ENCODE measurements around the gene TPSD1.
"Not testable (repeated sequence)": the region's sequence is repeated elsewhere in the genome, so short reads cannot be mapped to it uniquely, and the experiment has no call there.

TPSD1 gene

DNA sequence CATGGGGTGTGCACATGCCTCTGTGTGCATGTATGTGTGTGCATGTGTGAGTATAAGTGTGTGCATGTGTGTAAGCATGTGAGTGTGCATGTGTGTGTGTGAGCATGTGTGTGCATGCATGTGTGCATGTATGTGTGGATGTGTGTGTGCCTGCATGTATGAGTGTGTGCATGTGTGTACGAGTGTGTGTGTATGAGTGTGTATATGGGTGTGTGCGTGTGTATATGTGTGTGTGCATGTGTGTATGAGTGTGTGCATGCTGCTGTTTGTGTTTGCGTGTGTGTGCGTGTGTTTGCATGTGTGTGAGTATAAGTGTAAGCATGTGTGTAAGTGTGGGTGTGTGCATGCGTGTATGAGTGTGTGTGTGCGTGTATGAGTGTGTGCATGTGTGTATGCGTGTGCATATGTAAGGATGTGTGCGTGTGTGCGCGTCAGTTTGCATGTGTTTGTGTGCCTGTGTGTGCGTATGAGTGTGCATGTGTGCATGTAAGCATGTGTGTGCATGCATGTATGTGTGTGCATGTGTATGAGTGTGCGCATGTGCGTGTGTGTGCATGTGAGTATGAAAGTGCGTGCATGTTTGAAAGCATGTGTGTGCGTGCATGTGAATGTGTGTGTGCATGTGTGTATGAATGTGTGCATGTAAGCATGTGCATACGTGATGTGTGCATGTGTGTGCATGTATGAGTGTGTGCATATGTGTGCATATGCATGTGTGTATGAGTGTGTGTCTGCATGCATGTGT is 8.6 kb downstream of the TPSD1 start:
- no peak for DNase-seq

DNA sequence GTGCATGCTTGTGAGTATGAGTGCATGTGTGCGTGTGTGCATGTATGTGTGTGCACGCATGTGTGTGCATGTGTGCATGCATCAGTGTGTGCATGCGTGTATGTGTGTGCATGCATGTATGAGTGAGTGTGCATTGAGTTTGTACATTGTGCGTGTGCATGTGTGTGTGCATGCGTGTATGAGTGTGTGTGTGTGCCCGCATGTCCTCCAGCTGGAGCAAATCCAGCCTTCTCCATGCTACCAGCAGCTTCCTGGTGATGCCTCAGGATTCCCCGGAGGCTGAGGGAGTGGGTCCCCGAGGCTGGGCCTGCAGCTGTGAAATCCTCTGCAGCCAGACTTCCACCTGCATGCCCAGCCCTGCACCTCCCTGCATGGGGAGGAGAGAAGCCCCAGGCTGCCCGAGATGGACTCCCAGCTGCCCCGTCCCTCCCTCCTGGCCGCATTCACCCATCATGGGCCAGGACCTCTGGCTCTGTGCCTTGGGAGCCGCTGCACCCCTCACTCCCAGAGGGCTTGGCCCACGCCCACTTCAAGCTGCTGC is 9.3 kb downstream of the TPSD1 start:
- no peak for DNase-seq

DNA sequence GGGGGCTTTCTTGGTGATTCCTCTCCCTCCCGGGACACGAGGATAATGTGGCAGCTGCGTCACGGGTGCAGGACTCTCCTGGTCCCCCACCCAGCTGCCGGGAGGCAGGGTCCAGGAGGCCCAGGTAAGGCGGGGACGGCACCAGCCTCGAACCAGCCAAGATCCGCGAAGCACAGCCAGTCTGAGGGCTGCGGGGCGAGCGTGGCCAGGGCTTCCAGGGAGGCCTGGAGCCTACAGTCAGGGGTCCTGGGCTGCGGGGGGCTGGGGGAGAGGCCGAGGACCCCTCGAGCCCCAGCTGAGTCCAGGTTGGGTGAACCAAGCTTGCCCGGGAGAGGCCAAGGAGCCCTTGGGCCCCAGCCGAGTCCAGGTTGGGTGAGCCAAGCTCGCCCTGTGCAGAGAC is 10.0 kb downstream of the TPSD1 start:
- no peak for DNase-seq

DNA sequence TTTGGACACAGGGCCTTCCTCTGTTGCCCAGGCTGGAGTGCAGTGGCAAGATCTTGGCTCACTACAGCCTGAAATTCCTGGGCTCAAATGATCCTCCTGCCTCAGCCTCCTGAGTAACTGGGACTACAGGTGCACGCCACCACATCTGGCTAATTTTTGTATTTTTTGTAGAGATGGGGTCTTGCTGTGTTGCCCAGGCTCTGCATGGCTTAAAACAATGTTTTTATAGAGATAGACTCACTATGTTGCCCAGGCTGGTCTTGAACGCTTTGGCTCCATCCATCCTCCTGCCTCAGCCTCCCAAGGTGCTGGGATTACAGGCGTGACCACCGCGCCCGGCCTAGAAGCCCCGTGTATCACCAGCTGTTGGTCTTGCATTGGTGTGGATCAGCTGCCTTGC is 13.5 kb downstream of the TPSD1 start:
- not testable (repeated sequence) for DNase-seq

DNA sequence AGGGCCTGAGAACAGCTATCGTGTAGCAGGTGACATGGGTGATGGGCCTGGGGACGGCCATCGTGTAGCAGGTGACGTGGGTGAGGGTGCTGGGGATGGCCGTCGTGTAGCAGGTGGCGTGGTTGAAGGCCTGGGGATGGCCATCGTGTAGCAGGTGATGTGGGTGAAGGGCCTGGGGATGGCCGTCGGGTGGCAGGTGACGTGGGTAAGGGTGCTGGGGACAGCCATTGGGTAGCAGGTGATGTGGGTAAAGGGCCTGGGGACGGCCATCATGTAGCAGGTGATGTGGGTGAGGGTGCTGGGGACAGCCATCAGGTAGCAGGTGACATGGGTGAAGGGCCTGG is 15.5 kb downstream of the TPSD1 start:
- DNase-seq, result no peak

DNA sequence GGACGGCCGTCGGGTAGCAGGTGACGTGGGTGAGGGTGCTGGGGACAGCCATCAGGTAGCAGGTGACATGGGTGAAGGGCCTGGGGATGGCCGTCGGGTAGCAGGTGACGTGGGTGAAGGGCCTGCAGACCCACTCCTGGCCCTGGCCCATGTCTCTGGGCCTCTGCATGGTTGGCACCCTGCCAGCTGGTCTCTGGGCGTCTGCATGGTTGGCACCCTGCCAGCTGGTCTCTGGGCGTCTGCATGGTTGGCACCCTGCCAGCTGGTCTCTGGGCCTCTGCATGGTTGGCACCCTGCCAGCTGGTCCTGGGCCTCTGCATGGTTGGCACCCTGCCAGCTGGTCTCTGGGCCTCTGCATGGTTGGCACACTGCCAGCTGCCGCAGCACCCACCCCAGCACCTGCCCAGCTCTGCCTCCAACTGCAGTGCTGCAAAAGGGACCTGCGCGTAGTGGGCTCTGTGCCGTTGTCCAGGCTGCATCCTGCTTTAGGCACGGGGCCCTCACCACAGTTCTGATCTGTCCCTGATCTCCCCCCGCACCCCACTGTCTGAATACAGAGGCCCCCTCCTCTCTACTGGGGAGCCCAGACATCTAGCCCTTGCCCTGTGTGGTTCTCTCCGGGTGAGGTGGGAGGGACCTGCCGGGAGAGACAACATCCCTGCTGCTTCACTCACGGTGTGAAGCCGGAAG is 16.0 kb downstream of the TPSD1 start:
- DNase-seq, result not testable (repeated sequence)

DNA sequence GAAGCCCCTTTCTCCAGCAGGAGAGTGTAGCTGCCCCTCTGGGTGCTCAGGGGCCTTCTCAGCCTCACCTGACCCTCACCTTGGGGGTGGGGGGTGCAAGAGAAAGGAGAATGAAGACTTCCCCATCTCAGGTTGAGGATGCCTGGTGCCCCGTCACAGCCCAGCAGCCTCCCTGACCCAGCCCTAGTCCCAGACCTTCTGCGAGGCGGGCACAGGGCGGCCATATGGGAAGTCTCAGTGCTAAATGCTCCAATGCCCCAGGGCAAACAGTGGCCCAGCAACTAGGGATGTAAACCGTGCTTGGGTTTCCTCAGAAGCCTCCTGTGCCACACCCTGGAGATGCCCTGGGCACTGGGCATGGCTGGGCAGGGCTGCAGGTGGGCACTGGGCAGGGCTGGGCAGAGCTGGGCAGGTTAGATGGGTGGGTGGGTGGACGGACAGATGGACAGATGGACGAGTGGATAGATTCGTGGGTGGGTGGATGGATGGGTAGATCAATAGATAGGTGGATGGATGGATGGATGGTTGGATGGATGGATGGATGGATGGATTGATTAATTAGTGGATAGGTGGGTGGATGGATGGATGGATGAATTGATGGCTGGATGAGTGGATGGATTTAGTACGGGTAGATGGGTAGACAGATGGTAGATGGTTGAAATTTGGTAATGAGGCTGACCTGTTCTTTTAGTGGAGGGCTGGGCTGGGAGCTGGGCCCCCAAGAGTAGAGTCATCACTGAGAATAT is 16.8 kb downstream of the TPSD1 start:
- DNase-seq, result no peak

DNA sequence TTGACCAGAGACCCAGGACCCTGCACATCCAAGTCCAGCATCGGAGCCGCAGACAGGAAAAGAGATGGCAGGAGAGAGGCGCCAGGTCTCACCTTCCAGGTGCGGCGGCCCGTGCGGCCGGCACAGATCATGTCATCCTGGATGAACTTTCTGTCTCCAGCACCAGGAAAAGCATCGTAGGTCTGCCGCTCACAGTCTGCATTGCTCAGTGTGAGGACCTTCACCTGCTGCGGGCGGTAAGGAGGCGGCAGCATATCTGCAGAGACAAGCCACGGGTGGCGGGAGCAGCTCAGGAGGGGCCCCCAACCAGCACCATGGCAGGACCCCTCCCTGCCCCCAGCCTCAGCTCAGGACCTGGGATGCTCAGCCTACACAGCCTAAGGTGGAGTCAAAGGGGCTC is 17.9 kb downstream of the TPSD1 start:
- no peak for DNase-seq

DNA sequence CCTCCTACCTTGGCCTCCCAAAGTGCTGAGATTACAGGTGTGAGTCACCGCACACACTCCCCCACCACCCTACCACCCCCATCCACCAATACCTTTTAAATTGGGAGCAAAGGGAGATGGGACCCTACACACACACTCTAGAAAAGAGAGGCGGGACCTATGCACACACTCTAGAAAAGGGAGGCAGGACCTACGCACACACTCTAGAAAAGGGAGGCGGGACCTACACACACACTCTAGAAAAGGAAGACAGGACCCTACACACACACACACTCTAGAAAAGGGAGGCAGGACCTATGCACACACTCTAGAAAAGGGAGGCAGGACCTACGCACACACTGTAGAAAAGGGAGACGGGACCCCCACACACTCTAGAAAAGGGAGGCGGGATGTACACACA is 18.9 kb downstream of the TPSD1 start:
- DNase-seq, result no peak

DNA sequence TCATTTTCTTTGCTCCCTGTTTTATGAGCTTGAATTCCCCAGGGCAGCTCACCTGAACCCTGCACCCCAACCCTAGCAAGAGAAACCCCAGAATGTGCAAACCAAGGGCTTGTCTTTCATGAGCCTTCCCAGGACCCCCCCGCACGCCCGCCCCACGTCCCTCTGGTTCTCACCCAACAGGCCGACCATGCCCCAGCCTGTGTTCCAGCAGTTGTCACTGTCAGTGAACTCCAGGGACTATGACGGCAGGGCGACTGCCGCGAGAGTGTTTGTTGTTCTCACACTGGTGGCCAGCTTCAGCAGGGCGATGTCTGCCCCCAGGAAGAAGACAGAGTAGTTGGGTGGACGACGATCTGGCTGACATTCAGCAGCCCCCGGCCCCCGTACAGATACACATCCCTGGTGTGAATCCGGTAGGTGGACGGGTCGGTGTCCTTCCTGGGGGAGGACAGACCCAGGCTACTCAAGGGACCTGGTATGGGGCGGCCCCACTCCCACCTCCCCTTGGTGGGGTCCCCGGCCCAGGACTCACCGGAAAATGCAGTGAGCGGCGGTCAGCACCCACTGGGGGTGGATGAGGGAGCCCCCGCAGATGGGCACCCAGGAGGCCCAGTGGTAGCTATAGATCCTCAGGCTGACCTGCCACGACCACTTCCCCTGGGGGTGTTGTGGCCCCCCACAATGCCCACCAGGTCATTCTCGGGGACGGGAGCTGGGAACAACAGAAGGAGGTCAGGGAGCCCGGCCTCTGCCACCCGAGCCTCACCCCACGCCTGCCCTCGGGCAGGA is 20.1 kb downstream of the TPSD1 start:
- no peak for DNase-seq

DNA sequence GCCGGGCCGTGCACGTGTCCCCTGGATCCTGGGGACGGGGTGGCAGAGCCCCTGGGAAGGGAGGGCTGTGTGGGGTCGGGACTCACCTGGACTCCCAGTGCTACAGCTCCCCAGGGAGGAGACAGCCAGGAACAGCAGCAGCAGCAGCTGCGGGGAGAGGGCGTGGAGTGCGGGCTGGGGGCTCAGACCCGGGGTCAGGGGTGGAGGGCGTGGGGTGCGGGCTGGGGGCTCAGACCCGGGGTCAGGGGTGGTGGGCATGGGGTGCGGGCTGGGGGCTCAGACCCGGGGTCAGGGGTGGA is 20.7 kb downstream of the TPSD1 start:
- DNase-seq, result no peak

DNA sequence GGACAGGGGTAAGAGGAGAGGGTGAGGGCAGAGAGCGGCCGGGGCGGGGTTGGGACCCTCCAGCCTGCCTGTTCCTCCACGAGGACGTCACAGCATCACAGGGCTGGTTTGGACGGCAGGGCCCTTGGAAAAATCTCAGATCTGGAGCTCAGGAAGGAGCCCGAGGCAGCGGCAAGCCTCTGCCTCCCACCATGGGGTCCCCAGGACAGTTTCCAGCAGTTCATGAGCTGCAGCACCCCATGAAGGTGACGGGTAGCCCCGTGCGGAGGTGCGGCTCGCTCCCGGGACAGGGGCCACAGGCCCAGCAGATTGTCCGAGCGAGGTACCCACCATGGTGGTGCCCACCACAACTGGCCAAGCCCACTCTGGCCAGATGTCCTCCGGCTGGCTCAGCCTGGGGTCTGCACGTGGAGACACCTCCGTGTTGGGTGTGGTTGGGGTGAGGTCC is 21.3 kb downstream of the TPSD1 start:
- DNase-seq, result no peak

DNA sequence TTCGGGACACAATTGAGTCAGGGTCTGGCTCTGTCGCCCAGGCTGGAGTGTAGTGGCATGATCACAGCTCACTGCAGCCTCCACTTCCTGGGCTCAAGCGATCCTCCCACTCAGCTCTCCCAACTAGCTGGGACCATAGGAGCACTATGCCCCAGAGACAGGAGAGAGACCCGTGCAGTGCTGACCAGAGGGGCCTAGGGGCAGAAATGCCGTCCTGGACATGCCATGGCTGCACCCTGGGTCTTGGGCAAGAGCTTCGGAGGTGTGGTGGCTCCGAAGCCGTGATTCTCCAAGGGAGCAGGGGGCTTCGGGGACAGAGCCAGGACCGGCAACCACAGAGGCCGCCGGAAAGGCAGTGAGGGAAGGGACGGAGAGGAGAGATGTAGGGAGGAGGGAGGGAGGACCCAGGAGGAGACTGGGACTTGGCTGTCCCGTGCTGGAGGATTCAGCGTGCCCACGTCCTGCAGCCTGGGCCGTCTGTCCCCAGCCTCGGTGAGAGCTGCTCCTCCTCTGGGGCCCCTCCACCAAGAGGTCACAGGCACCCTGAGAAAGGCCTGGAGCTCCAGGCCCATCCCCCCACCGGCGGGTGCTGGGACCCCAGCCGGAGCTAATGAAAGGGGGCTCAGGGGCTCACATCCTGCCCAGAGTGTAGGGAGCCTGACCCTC is 21.9 kb downstream of the TPSD1 start:
- DNase-seq, result no peak

DNA sequence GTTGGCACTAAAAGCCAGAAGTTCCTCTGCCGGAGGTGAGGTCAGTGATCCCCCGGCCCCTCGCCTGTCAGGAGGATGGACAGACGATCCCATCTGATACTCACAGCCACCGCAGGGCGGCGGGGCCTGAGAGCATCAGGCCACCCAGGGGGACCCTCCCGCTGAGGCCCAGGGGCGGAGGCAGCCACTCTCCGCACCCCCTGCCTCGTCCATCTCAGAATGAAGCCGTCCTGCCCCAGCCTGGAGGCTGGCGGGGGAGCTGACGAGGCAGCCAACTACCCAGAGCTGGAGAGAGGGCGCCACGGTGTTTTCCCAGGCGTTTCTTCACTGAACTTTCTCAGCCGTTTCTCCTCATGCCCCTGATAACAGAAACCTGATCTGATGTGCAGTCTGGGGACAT is 22.6 kb downstream of the TPSD1 start:
- DNase-seq, result no peak

DNA sequence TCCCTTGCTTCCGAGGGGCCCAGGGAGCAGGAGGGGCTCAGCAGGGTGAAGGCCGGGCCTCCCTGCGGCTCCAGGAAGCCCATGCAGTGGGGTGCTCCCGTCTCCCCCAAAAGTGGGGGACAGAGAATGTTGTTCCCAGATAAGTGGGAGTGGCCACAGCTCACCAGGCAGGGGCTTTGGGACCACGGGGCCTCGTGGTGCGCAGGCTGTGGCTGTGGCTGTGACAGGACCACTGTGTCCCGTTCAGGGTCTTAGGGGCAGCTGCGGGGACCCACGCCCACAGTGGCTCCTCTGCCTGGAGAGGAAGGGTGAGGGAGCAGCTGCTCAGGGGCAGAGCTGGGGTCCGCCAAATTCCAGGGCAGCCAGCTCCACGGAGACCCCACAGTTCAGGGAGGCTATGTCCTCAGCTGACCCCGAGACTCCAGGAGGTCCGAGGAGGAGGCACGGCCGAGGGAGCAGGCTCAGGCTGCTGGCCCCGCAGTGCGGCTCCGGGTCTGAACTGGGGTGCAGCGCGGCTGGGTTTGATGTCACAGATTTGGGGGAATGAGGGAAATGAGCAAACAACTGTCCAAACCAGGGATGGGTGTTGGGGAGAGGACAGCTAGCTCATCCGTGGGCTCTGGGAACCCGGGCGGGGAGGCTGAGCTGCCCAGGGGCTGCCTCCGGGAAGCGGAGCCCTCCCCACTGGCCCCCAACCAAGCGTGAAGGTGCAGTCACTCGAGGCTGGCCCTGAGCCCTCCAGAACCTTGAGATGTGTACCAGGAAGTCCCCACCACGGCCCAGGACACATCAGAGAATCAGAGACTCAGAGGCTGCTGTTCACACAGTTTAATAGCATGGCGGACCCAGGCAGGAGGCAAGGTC is 23.4 kb downstream of the TPSD1 start:
- no peak for DNase-seq

DNA sequence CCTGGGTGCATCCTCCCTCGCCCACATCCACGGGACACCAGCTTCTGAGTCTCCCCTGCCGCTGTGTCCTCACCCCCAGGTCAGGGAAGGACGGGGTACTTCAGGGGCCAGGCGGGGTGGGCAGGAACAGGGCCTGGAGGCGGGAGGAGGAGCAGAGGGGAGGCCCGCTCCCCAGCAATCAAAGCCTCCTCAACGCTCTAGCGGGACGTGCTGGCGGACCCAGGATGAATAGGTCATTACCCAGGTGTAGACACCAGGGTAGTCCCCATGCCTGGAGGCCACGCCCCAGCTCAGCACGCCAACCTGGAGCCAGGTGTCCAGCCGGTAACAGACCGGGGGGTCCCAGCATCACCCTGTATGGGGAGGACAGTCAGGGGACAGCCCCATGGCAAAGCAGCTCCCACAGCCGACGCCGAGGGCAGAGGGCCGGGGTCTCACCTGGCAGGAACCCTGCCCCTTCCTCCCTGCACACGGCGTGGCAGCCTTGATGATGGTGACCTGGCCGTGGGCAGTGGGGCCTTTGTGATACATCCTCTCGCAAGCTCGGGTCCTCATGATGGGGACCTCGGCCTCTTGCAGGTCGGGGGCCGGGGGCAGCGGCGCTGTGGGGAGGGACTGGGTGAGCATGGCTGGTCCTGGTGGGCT is 24.2 kb downstream of the TPSD1 start:
- no peak for DNase-seq

DNA sequence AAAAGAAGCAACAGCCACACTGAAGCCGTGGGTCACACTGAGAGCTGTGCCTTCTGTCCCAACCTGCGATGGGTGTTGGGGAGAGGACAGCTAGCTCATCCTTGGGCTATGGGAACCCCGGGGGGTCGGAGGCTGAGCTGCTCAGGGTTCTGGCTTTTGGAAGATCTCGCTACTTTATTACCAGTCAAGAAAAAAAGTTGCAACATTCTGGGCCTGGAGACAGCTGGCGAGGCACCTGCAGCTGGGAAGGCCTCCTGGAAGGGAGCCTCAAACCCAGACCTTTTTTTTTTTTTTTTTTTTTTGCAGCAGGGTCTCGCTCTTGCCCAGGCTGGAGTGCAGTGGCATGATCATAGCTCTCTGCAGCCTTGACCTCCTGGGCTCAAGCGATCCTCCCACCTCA is 24.9 kb downstream of the TPSD1 start:
- no peak for DNase-seq

DNA sequence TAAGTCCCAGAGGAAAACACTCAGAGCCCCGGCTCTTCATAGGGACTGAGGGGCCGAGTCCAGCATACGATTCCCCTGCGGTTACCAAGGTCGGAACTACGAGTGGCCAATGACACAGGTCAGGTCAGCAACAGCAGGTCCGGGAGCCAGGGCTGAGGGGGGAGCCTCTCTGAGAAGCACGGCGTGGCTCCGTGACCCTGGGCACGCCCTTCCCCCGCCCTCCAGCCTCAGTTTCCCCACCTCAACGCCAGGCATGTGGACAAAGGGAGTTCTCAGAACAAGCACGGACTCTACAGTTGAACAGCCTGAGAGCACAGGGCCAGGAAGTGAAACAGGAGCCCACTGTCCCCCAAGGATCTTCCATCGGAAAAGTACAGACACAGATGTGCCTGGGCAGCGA is 25.6 kb downstream of the TPSD1 start:
- no peak for DNase-seq

DNA sequence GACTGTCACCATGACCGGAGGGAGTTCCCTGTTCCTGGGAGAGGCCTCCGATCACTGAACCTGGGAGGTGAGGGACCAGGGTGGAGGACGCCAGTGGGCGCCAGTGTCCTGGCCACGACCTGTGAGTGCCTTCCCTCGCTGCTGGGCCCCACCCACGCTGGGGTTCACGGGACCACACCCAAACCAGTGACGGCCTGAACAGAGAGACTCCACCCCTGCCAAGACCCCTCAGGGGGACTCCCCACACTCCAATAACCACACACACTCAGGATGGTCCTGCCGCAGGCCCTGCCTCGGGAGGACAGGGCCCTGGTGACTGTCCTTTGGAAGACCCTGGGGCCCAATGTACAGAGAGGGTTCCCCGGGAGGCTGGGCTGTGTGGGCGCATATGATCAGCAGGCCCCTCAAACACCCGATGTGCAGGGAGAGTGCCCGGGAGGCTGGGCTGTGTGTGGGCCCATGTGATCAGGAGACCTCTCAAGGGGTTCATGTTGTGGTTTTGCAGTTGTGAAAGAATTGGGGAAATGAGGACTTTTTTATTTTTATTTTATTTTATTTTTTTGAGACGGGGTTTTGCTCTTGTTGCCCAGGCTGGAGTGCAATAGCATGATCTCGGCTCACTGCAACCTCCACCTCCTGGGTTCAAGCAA is 26.6 kb downstream of the TPSD1 start:
- DNase-seq, result no peak

DNA sequence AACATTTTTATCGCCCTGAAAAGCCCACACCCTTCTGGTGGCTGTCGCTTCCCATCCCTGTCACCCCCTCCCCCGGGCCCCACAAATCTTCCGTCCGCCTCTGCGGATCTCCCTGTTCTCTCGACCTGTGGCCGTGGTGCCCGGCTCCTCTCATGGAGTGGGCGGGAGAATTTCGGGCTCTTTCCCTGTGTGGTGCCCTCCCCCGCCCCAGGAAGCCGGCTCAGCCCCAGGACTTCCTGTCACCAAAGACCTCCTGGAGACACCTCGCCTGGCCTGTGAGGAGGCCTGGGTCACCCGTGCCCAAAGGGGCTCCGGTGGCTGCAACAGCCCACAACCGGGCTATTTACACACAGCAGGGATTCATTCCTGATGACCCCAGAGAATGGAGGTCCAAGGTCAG is 27.4 kb downstream of the TPSD1 start:
- DNase-seq, result no peak

Data from activated CD8-positive, alpha-beta memory T cell treated with anti-CD3 and anti-CD28 coated beads, Interleukin-2, amount 50 U/mL, for 4 hours (primary cell).